Osteoblast (primary cell): ENCODE measurements around the gene HLA-DOB. TPM values are rescaled to one million over a fixed set of nuclear protein-coding genes. Genes with fewer than 3 reads are reported as not detected.

Experiments used
- DNase-seq: peaks from one replicate; pipeline ENCODE4 v3.0.0; 2011; ENCODE audit warnings: low spot score, mixed read lengths; ENCODE audit not compliant: insufficient read length; ENCODE audit errors: missing footprints
- H2AFZ ChIP-seq: 2 replicates; pipeline ENCODE4 v1.6.0; 2011; ENCODE audit warnings: mild to moderate bottlenecking, low read length
- H3K27ac ChIP-seq: 2 replicates; pipeline ENCODE4 v1.5.1; 2011; ENCODE audit warnings: mild to moderate bottlenecking, low read depth, low read length, moderate library complexity
- H3K27me3 ChIP-seq: 2 replicates; pipeline ENCODE4 v1.6.0; 2012; ENCODE audit warnings: mild to moderate bottlenecking, control low read depth, inconsistent platforms, low read length, moderate library complexity; ENCODE audit not compliant: insufficient read depth
- H3K36me3 ChIP-seq: 2 replicates; pipeline ENCODE4 v1.5.1; 2011; ENCODE audit warnings: mild to moderate bottlenecking, low read length, control low read depth, moderate library complexity; ENCODE audit not compliant: insufficient read depth
- H3K4me1 ChIP-seq: 2 replicates; pipeline ENCODE4 v1.5.1; 2011; ENCODE audit warnings: mild to moderate bottlenecking, low read length, control low read depth, moderate library complexity; ENCODE audit not compliant: insufficient read depth
- H3K4me2 ChIP-seq: 2 replicates; pipeline ENCODE4 v1.6.0; 2011; ENCODE audit warnings: mild to moderate bottlenecking, low read length; ENCODE audit not compliant: insufficient read depth
- H3K4me3 ChIP-seq: fragments of 200-600 bp; sonication (generic); 3 replicates; pipeline ENCODE4 v1.5.1; 2012; ENCODE audit warnings: mild to moderate bottlenecking, low read length, inconsistent platforms; ENCODE audit not compliant: insufficient read depth
- H3K79me2 ChIP-seq: 2 replicates; pipeline ENCODE4 v1.6.0; 2012; ENCODE audit warnings: mild to moderate bottlenecking, low read length, control low read depth, inconsistent platforms; ENCODE audit not compliant: insufficient read depth
- H3K9me3 ChIP-seq: 2 replicates; pipeline ENCODE4 v1.5.1; 2011; ENCODE audit warnings: low read depth, low read length, control low read depth
- H4K20me1 ChIP-seq: 2 replicates; pipeline ENCODE4 v1.6.0; 2012; ENCODE audit warnings: mild to moderate bottlenecking, low read length, control low read depth; ENCODE audit not compliant: insufficient read depth
- CTCF ChIP-seq: IDR thresholded peaks from 2 replicates; pipeline ENCODE4 v1.5.1; 2011; ENCODE audit warnings: mild to moderate bottlenecking, low read depth, low read length, moderate library complexity; ENCODE audit errors: extremely low read depth
- total RNA-seq: library from RNA; depleted of rRNA; stranded (reverse); fragments of >200 nt; gene quantifications from 2 replicates; pipeline ENCODE4 v1.2.3, GENCODE V29; 2012

The HLA-DOB gene
- total RNA-seq, 1 donor = 0.36 TPM

- peaks cover 19% of the 10 kb centered on the region for H3K4me1 ChIP-seq
- DNase-seq = peak; percentile 79
- no peak for TF ChIP-seq CTCF
- H3K4me3 ChIP-seq = no peak overlapping the region
- H4K20me1 ChIP-seq = no peaks in the 10 kb centered on the region
- H3K36me3 ChIP-seq = no peaks in the 10 kb centered on the region
- no peak overlapping the region for H2AFZ ChIP-seq
- H3K79me2 ChIP-seq = no peaks in the 10 kb centered on the region
- peak overlapping the region; percentile 8 for H3K4me2 ChIP-seq
- no peaks in the 10 kb centered on the region for H3K9me3 ChIP-seq
- no peaks in the 10 kb centered on the region for H3K27me3 ChIP-seq
- no peak overlapping the region for H3K27ac ChIP-seq
These were observed 2.9 kb upstream of the HLA-DOB start for GRCh38 chr6:32819729-32820128.

DNA sequence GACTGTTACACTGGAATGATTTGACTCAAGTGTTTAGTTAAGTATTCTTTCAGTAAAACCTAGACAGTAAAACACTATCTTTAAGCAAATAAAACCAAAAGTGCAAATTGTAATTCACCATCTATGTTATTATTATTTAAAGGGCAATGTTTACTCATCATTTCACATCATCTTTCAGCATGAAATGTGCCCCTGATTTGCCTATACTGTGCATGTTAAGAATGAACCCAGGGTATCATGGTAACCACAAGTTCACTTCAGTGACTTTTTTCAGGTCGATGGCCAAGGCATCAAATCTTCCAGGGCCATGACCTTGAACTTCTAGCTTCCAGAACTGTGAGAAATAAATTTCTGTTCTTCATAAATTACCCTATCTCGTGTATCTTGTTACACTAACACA, 2.1 kb upstream of the HLA-DOB start:
- Histone ChIP-seq H3K36me3 (no peaks in the 10 kb centered on the region), H3K4me1 (peaks cover 20% of the 10 kb centered on the region)

GRCh38 chr6:32815996-32816395, 806 bp downstream of the HLA-DOB start:
- no peaks in the 10 kb centered on the region for H3K9me3 ChIP-seq
- no peak for TF ChIP-seq CTCF
- no peaks in the 10 kb centered on the region for H4K20me1 ChIP-seq
- DNase-seq = no peak
- no peaks in the 10 kb centered on the region for H3K36me3 ChIP-seq
- peaks cover 20% of the 10 kb centered on the region for H3K4me1 ChIP-seq
- no peak overlapping the region for H3K27ac ChIP-seq
- no peak overlapping the region for H2AFZ ChIP-seq
- no peak overlapping the region for H3K4me3 ChIP-seq
- H3K4me2 ChIP-seq = peak overlapping the region; percentile 40
- no peaks in the 10 kb centered on the region for H3K79me2 ChIP-seq
- H3K27me3 ChIP-seq = no peaks in the 10 kb centered on the region

More for the DNA sequence above, 2.1 kb upstream of the HLA-DOB start:
- Histone ChIP-seq H3K27ac (no peak overlapping the region), H2AFZ (no peak overlapping the region), H3K4me2 (no peak overlapping the region), H3K4me3 (no peak overlapping the region), H4K20me1 (no peaks in the 10 kb centered on the region), H3K9me3 (no peaks in the 10 kb centered on the region), H3K27me3 (no peaks in the 10 kb centered on the region), H3K79me2 (no peaks in the 10 kb centered on the region)
- DNase-seq = no peak
- no peak for TF ChIP-seq CTCF

GRCh38 chr6:32815115-32815514, 1.7 kb downstream of the HLA-DOB start:
- H3K4me1 ChIP-seq = peaks cover 19% of the 10 kb centered on the region
- peak overlapping the region; percentile 29 for H3K27ac ChIP-seq
- H3K36me3 ChIP-seq = no peaks in the 10 kb centered on the region
- no peak overlapping the region for H3K4me3 ChIP-seq
- no peak for TF ChIP-seq CTCF
- no peaks in the 10 kb centered on the region for H3K9me3 ChIP-seq
- DNase-seq = peak; percentile 27
- H4K20me1 ChIP-seq = no peaks in the 10 kb centered on the region
- H3K27me3 ChIP-seq = no peaks in the 10 kb centered on the region
- no peaks in the 10 kb centered on the region for H3K79me2 ChIP-seq
- peak overlapping the region; percentile 40 for H3K4me2 ChIP-seq
- peak overlapping the region; percentile 2 for H2AFZ ChIP-seq
